Endothelial cell (in vitro differentiated cells): ENCODE results near the gene PLEKHG3. TPM values are rescaled to one million over a fixed set of nuclear protein-coding genes. Genes with fewer than 3 reads are reported as not detected.

Experiments used
- DNase-seq: peaks from one replicate; pipeline ENCODE4 v3.0.0; 2021; ENCODE audit warnings: low spot score
- H3K27ac Mint-ChIP-seq: one replicate; pipeline ENCODE4 v1.8.0; 2021; ENCODE audit warnings: mixed read lengths, inconsistent platforms; ENCODE audit not compliant: unreplicated experiment
- H3K27me3 Mint-ChIP-seq: one replicate; pipeline ENCODE4 v1.8.0; 2021; ENCODE audit warnings: mild to moderate bottlenecking, moderate library complexity, mixed read lengths, inconsistent platforms; ENCODE audit not compliant: unreplicated experiment
- H3K36me3 Mint-ChIP-seq: one replicate; pipeline ENCODE4 v1.8.0; 2021; ENCODE audit warnings: mild to moderate bottlenecking, low read depth, mixed read lengths, inconsistent platforms; ENCODE audit not compliant: unreplicated experiment
- H3K4me1 Mint-ChIP-seq: one replicate; pipeline ENCODE4 v1.8.0; 2021; ENCODE audit warnings: mild to moderate bottlenecking, mixed read lengths, inconsistent platforms; ENCODE audit not compliant: unreplicated experiment
- H3K4me3 Mint-ChIP-seq: one replicate; pipeline ENCODE4 v1.8.0; 2021; ENCODE audit warnings: mild to moderate bottlenecking, mixed read lengths, inconsistent platforms; ENCODE audit not compliant: unreplicated experiment
- H3K9me3 Mint-ChIP-seq: one replicate; pipeline ENCODE4 v1.8.0; 2021; ENCODE audit warnings: mixed read lengths, inconsistent platforms; ENCODE audit not compliant: unreplicated experiment
- total RNA-seq: library from RNA; stranded (reverse); fragmentation: NEBNext Ultra II Directional; extraction: Animal tissue kit (Norgen Biotek cat#: 25700); gene quantifications from one replicate; pipeline ENCODE4 v1.2.1, GENCODE V29; 2021; ENCODE audit not compliant: unreplicated experiment
- TF ChIP-seq, protein P1 (sequence below): fragments of 200-600 bp; sonication (generic); IDR thresholded peaks from one replicate; pipeline ENCODE4 v1.5.0; 2021; ENCODE audit warnings: antibody characterized with exemption; ENCODE audit not compliant: unreplicated experiment

PLEKHG3 gene
- total RNA-seq, 1 donor from 2014 or later: 31.4 TPM

DNA sequence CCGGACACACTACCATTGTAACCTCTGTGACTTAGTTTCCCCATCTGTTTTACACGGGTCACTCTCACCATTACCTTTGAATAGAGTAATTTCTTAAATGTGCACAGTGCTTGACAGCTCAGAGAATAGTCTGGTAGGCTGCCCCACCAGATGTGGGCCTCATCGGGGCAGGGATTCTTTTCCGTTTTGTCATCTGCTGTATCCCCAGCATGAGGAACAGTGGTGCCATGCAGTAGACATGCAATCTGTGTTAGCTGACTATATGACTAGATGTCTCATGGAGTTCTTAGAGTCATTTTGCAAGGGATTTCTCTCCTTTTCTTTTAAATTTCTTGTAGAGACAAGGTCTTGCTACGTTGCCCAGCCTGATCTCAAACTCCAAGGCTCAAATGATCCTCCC lies 44.9 kb upstream of the PLEKHG3 start:
- no peak overlapping the region for H3K4me3 Mint-ChIP-seq
- no peak for DNase-seq
- H3K9me3 Mint-ChIP-seq: no peaks in the 10 kb centered on the region
- no peaks in the 10 kb centered on the region for H3K36me3 Mint-ChIP-seq
- no peaks in the 10 kb centered on the region for H3K27me3 Mint-ChIP-seq
- H3K4me1 Mint-ChIP-seq: peaks cover 18% of the 10 kb centered on the region
- no peak overlapping the region for H3K27ac Mint-ChIP-seq
- TF ChIP-seq, protein P1, sequence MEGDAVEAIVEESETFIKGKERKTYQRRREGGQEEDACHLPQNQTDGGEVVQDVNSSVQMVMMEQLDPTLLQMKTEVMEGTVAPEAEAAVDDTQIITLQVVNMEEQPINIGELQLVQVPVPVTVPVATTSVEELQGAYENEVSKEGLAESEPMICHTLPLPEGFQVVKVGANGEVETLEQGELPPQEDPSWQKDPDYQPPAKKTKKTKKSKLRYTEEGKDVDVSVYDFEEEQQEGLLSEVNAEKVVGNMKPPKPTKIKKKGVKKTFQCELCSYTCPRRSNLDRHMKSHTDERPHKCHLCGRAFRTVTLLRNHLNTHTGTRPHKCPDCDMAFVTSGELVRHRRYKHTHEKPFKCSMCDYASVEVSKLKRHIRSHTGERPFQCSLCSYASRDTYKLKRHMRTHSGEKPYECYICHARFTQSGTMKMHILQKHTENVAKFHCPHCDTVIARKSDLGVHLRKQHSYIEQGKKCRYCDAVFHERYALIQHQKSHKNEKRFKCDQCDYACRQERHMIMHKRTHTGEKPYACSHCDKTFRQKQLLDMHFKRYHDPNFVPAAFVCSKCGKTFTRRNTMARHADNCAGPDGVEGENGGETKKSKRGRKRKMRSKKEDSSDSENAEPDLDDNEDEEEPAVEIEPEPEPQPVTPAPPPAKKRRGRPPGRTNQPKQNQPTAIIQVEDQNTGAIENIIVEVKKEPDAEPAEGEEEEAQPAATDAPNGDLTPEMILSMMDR: no peak

DNA sequence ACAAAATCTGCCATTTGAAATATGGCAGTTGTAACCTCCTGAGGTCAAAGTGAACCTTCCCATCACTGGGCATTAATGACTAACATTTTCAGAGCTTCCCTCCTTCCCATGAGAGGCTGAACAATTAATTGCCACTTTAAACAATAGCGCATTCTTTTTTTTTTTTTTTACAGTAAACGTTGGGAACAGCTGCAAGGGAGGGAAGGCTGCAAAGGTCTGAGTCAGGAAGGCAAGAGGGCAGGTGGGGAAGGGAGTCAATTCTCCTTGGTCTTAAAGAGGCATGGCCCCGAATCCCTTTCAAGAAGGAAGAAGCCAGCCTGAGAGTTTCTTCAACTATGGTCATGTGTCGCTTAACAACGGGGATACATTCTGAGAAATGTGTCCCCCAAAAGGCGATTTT lies 41.0 kb upstream of the PLEKHG3 start:
- DNase-seq: no peak
- no peak overlapping the region for H3K4me3 Mint-ChIP-seq
- no peaks in the 10 kb centered on the region for H3K36me3 Mint-ChIP-seq
- peaks cover 18% of the 10 kb centered on the region for H3K4me1 Mint-ChIP-seq
- H3K9me3 Mint-ChIP-seq: no peaks in the 10 kb centered on the region
- H3K27me3 Mint-ChIP-seq: no peaks in the 10 kb centered on the region
- TF ChIP-seq, protein P1: no peak
- no peak overlapping the region for H3K27ac Mint-ChIP-seq

DNA sequence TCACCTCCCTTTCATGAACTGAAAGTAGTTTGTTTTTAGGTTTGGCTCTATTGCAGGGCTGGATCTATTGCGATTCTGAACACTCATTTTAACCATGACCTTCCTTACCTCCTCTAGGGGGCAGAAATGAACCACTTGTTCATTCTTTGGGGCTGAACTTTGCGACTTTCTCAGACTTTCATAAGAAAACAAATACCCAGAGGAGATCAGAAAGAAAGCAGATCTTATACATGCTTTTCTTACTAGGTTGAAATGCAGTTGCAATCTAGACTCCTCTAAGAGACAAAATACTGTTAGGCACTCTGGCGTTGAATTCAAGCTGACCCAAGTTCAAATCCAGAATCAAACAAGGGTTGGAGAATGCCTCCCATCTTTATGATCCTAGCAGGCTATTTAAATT lies 32.6 kb upstream of the PLEKHG3 start:
- Mint-ChIP-seq H3K27ac (no peak overlapping the region), H3K4me3 (no peak overlapping the region), H3K27me3 (no peaks in the 10 kb centered on the region), H3K4me1 (peaks cover 7% of the 10 kb centered on the region), H3K36me3 (no peaks in the 10 kb centered on the region), H3K9me3 (no peaks in the 10 kb centered on the region)
- TF ChIP-seq, protein P1: peak; percentile 49
- no peak for DNase-seq

DNA sequence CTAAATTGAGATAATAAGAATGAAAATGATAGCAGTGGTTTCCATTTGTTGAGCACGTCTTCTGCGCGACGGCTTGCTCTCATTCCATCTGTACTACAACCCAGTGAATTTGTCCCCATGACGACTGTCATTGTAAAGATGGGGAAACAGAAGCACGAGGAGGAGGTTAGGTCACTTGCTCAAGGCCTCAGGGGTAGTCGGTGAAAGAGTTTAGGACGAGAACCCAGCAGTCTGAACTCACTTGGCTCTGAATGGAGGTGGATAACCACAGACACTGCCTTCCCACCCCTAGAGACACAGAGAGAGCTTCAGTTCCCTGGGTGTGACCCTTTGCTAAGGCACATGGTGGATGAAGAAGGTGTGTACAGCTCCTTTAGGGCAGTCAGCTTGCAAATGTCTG lies 30.9 kb upstream of the PLEKHG3 start:
- H3K27ac Mint-ChIP-seq: no peak overlapping the region
- DNase-seq: no peak
- TF ChIP-seq, protein P1: no peak
- peaks cover 7% of the 10 kb centered on the region for H3K4me1 Mint-ChIP-seq
- H3K27me3 Mint-ChIP-seq: peaks cover 3% of the 10 kb centered on the region
- H3K9me3 Mint-ChIP-seq: no peaks in the 10 kb centered on the region
- no peak overlapping the region for H3K4me3 Mint-ChIP-seq
- no peaks in the 10 kb centered on the region for H3K36me3 Mint-ChIP-seq

DNA sequence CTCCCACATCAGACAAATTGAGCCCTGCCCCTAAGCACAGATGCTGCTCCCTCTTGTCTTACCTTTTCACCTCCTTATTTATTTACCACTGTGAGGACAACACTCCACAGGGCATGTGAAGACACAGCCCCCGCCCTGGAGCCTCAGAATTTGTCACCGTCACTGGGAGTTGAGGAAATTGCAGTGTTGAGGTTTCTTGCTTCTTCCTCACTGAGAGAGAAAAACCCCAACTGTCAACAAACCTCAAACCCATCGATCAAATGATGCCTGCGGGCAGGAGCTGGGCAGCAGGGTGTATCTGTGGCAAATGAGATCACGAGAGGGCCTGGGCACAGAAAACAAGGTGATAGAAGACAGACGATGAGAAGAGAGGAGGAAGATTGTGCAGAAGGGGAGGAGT lies 30.5 kb upstream of the PLEKHG3 start:
- DNase-seq: no peak
- H3K4me1 Mint-ChIP-seq: peaks cover 7% of the 10 kb centered on the region
- peaks cover 3% of the 10 kb centered on the region for H3K27me3 Mint-ChIP-seq
- H3K36me3 Mint-ChIP-seq: no peaks in the 10 kb centered on the region
- H3K4me3 Mint-ChIP-seq: no peak overlapping the region
- no peaks in the 10 kb centered on the region for H3K9me3 Mint-ChIP-seq
- no peak overlapping the region for H3K27ac Mint-ChIP-seq
- TF ChIP-seq, protein P1: no peak
